Tibial artery (tissue), 4 donors: ENCODE results near the gene ARFGAP3.

Experiments used
- DNase-seq, 2 donors: peaks; one replicate each; pipeline ENCODE4 v3.0.0-alpha.2; 2019
- H3K27ac ChIP-seq, 2 donors: fragments of 200-600 bp; sonication (generic) in 1 of 2; 1 replicate in 1 of 2; 2 replicates in 1 of 2; pipeline ENCODE4 v1.5.1; 2018 to 2019; ENCODE audit warnings: mild to moderate bottlenecking in 1 of 2
- H3K27me3 ChIP-seq, 2 donors: fragments of 200-600 bp; sonication (generic) in 1 of 2; one replicate each; pipeline versions ENCODE4 v1.5.1 to v1.6.0; 2016 to 2019
- H3K36me3 ChIP-seq, 3 donors: fragments of 200-600 bp; sonication (generic) in 2 of 3; one replicate each; pipeline ENCODE4 v1.5.1; 2016 to 2019; ENCODE audit warnings: mild to moderate bottlenecking in 2 of 3
- H3K4me1 ChIP-seq, 4 donors: fragments of 200-600 bp; sonication (generic) in 2 of 4; 1 replicate in 3 of 4; 2 replicates in 1 of 4; pipeline ENCODE4 v1.5.1; 2016 to 2019
- H3K4me3 ChIP-seq, 2 donors: fragments of 200-600 bp; sonication (generic) in 1 of 2; 1 replicate in 1 of 2; 2 replicates in 1 of 2; pipeline ENCODE4 v1.5.1; 2018 to 2019; ENCODE audit warnings: mild to moderate bottlenecking in 2 of 2
- H3K9me3 ChIP-seq, 3 donors: fragments of 200-600 bp; sonication (generic) in 1 of 3; one replicate each; pipeline ENCODE4 v1.5.1; 2016 to 2019
- intact Hi-C: fragments of 100-400 bp; cut with DNase I; formaldehyde crosslinking; loops from one replicate; pipeline ENCODE4 v1.15.0; 2023; ENCODE audit warnings: low total_unique reads
- TF ChIP-seq, protein P1 (sequence below), 2 experiments: fragments of 200-600 bp in 1 of 2; fragments of 450-650 bp in 1 of 2; IDR thresholded peaks; one replicate each; pipeline ENCODE4 v1.5.1; 2017 to 2019; ENCODE audit warnings: antibody characterized with exemption in 2 of 2, mild to moderate bottlenecking in 1 of 2, moderate library complexity in 1 of 2

Gene ARFGAP3

GRCh38 chr22:42837556-42837955 lies 19.5 kb downstream of the ARFGAP3 start:
- Histone ChIP-seq H3K9me3 (no peaks in the 10 kb centered on the region), H3K4me3 (no peak overlapping the region), H3K27me3 (no peaks in the 10 kb centered on the region), H3K4me1 (no peaks in the 10 kb centered on the region), H3K27ac (no peak overlapping the region), H3K36me3 (peaks cover 62 to 82% (median 74%) of the 10 kb centered on the region in 3 donors)
- DNase-seq, result peak in 1 of 2 donors; percentile 16
- TF ChIP-seq, protein P1, sequence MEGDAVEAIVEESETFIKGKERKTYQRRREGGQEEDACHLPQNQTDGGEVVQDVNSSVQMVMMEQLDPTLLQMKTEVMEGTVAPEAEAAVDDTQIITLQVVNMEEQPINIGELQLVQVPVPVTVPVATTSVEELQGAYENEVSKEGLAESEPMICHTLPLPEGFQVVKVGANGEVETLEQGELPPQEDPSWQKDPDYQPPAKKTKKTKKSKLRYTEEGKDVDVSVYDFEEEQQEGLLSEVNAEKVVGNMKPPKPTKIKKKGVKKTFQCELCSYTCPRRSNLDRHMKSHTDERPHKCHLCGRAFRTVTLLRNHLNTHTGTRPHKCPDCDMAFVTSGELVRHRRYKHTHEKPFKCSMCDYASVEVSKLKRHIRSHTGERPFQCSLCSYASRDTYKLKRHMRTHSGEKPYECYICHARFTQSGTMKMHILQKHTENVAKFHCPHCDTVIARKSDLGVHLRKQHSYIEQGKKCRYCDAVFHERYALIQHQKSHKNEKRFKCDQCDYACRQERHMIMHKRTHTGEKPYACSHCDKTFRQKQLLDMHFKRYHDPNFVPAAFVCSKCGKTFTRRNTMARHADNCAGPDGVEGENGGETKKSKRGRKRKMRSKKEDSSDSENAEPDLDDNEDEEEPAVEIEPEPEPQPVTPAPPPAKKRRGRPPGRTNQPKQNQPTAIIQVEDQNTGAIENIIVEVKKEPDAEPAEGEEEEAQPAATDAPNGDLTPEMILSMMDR (IDR thresholded peaks at IDR 0.05), result no peak
- intact Hi-C loops, result no loop called here

DNA sequence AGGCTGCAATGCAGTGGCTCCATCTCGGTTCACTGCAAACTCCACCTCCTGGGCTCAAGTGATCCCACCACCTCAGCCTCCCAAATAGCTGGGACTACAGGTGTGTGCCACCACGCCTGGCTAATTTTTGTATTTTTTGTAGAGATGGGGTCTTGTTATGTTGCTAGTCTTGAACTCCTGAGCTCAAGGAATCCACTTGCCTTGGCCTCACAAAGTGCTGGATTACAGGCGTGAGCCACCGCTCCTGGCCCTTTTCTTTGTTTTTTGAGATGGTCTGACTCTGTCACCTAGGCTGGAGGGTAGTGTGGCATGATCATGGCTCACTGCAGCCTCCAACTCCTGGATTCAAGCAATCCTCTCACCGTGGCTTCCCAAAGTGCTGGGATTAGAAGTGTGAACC lies 21.0 kb downstream of the ARFGAP3 start:
- H3K36me3 ChIP-seq, result peaks cover 72 to 87% (median 85%) of the 10 kb centered on the region in 3 donors

GRCh38 chr22:42834177-42834949 lies 22.7 kb downstream of the ARFGAP3 start:
- intact Hi-C loops, result no loop called here
- Histone ChIP-seq H3K36me3 (peaks cover 73 to 90% (median 88%) of the 10 kb centered on the region in 3 donors), H3K9me3 (no peaks in the 10 kb centered on the region), H3K27ac (no peak overlapping the region), H3K4me3 (no peak overlapping the region), H3K4me1 (no peaks in the 10 kb centered on the region), H3K27me3 (no peaks in the 10 kb centered on the region)
- TF ChIP-seq, protein P1 (IDR thresholded peaks at IDR 0.05), result no peak
- DNase-seq, result no peak

More for the DNA sequence above, 21.0 kb downstream of the ARFGAP3 start:
- H3K27me3 ChIP-seq, result no peaks in the 10 kb centered on the region
- H3K27ac ChIP-seq, result no peak overlapping the region
- TF ChIP-seq, protein P1 (IDR thresholded peaks at IDR 0.05), result no peak
- no peak overlapping the region for H3K4me3 ChIP-seq
- intact Hi-C loops, result no loop called here
- DNase-seq, result no peak
- H3K9me3 ChIP-seq, result no peaks in the 10 kb centered on the region
- H3K4me1 ChIP-seq, result no peaks in the 10 kb centered on the region

- H3K27ac ChIP-seq, result no peak overlapping the region
- H3K4me1 ChIP-seq, result no peaks in the 10 kb centered on the region
- no peak overlapping the region for H3K4me3 ChIP-seq
- DNase-seq, result no peak
- no peaks in the 10 kb centered on the region for H3K9me3 ChIP-seq
- TF ChIP-seq, protein P1 (IDR thresholded peaks at IDR 0.05), result no peak
- peaks cover 85 to 90% (median 90%) of the 10 kb centered on the region in 3 donors for H3K36me3 ChIP-seq
- intact Hi-C loops, result no loop called here
- no peaks in the 10 kb centered on the region for H3K27me3 ChIP-seq
Observed at GRCh38 chr22:42833104-42833503, 24.0 kb downstream of the ARFGAP3 start.

DNA sequence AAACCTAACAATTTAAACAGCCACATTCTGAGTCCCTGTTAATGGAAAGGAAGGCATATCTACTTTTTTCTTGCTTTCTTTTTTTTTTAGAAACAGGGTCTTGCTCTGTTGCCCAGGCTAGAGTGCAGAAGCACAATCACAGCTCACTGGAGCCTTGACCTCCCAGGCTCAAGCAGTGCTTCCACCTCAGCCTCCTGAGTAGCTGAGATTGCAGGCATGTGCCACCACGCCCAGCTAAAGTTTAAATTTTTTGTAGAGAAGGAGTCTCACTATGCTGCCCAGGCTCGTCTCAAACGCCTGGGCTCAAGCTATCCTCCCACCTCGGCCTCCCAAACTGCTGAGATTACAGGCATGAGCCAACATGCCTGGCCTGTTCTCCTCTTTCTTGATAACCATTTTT lies 25.4 kb downstream of the ARFGAP3 start:
- H3K9me3 ChIP-seq, result no peaks in the 10 kb centered on the region
- H3K27ac ChIP-seq, result no peak overlapping the region
- H3K27me3 ChIP-seq, result no peaks in the 10 kb centered on the region
- DNase-seq, result no peak
- TF ChIP-seq, protein P1 (IDR thresholded peaks at IDR 0.05), result no peak
- no peaks in the 10 kb centered on the region for H3K4me1 ChIP-seq
- intact Hi-C loops, result no loop called here
- H3K36me3 ChIP-seq, result peaks cover 89 to 98% (median 97%) of the 10 kb centered on the region in 3 donors
- no peak overlapping the region for H3K4me3 ChIP-seq
